Activated CD4-positive, alpha-beta T cell treated with anti-CD3 and anti-CD28 coated beads, Interleukin-2, Interleukin-4, amounts not matched to agents 100 ng/mL and 50 ng/mL, durations not matched to agents 16 hours and 8 hours (primary cell): ENCODE results near the gene RCHY1.
A peak's percentile ranks its signal among the peaks of the same experiment; 100 is the strongest.
"Not testable (repeated sequence)": the region's sequence is repeated elsewhere in the genome, so short reads cannot be mapped to it uniquely, and the experiment has no call there.

Source experiments
- DNase-seq: peaks from one replicate; pipeline ENCODE4 v3.0.0-alpha.2; 2020; ENCODE audit warnings: low spot score

Gene RCHY1

GRCh38 chr4:75514131-75514948, at the start of gene RCHY1, which contains the start of gene THAP6:
Gene RCHY1, minus strand, starts transcription at chr4:75514403. Its CDS starts 117 bp downstream, at chr4:75514286.
Gene THAP6, plus strand, starts transcription at chr4:75514473. Its CDS starts 980 bp downstream, at chr4:75515453.
- peak; percentile 93 for DNase-seq

DNA sequence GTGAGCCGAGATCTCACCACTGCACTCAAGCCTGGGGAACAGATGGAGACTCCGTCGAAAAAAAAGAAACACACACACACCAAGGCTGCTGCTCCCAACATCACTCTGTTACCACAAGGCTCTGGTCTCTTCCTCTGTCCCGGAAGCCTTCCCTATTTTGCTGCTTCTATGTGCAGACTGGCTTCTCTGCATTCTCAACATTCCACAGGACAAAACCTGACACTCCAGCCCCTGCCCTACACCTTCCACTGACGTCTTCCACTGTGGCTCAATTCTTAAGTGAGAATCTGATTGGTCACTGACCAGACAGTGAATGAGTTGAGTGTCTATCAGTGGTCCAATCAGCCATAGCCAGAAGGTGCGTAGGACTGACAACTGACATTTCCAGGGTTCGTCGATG, 47.6 kb upstream of the RCHY1 start:
- DNase-seq, result no peak

- no peak for DNase-seq
These were observed 43.5 kb upstream of the RCHY1 start for GRCh38 chr4:75557696-75558095.

- DNase-seq, result peak; percentile 71
These were observed 41.3 kb upstream of the RCHY1 start, which contains the start of gene ODAPH for GRCh38 chr4:75555294-75556164. Gene ODAPH, plus strand, starts transcription at chr4:75556066. Its CDS starts 17 bp downstream, at chr4:75556083.

DNA sequence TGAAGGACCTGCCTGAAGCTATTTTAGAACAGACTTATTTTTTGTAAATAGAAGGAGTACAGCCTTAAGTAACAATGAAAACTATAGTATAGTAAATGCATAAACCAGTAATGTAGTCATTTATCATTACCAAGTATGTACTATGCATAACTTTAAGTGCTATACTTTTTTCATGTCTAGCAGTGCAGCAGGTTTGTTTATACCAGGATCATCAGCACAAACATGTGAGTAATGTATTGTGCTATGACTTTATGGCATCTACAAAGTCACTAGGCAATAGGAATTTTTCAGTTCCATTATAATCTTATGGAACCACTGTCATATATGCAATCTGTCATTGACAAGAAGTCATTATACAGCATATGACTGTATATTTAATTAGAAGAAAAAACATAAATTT, 38.2 kb upstream of the RCHY1 start:
- no peak for DNase-seq

DNA sequence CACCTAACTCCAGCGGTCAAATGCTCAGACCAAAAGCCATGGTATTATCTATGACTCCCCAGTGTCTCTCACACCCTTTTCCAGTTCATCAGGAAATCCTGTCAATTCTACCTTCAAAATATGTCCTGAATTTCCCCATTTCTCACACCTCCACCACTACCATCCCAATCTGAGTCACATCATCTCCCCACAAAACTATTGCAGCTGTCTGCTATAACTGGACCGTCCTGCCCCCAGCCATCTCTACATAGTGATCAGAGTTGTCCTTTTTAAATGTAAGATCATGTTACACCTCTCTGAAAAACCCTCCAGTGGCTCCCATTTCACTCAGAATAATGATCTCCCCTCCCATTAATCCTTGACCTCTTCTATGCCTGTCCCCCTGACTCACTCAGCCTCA, 34.8 kb upstream of the RCHY1 start:
- no peak for DNase-seq

GRCh38 chr4:75547647-75548387, 33.6 kb upstream of the RCHY1 start:
- DNase-seq, result no peak

GRCh38 chr4:75545526-75545925, 31.3 kb upstream of the RCHY1 start:
- DNase-seq, result no peak

DNA sequence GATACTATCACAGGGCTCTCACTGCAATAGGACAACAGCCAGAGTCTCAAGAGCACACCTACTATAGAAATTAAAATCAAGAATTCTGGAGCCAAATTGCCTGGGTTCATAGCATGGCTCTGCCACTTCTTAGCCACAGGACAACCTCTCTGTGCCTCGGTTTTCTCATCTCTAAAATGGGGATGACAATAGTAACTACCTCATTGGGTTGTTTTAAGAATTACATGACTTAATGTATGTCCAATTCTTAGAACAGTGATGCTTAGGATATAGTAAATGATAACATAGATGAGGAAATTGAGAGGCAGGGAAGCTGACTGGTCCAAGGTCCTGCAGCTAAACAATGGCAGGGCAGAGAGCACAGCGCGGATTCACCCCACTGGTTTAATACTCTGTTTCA, 30.7 kb upstream of the RCHY1 start:
- DNase-seq, result no peak

DNA sequence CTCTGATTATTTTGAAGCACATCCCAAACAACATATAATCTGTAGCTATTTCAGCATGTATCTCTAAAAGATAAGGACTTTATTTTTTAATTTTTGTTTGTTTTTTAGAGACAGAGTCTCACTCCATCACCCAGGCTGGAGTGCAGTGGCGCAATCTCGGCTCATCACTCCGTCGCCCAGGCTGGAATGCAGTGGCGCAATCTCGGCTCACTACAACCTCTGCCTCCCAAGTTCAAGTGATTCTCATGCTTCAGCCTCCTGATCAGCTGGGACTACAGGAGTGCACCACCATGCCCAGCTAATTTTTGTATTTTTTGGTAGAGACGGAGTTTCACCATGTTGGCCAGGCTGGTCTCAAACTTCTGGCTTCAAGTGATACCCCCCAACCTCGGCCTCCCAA, 30.0 kb upstream of the RCHY1 start:
- DNase-seq, result not testable (repeated sequence)

GRCh38 chr4:75542824-75543223, 28.6 kb upstream of the RCHY1 start:
- DNase-seq, result peak; percentile 4

DNA sequence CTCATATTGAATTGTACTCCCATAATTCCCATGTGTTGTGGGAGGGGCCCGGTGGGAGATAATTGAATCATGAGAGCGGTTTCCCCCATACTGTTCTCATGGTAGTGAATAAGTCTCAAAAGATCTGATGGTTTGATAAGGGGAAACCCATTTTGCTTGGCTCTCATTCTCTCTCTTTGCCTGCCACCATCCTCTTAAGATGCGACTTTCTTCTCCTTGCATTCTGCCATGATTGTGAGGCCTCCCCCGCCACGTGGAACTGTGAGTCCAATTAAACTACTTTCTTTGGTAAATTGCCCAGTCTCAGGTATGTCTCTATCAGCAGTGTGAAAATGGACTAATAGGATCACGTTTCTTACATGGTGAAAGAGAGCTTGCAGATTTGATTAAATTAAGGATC, 23.1 kb upstream of the RCHY1 start:
- DNase-seq, result not testable (repeated sequence)

- not testable (repeated sequence) for DNase-seq
These were observed 19.7 kb upstream of the RCHY1 start for GRCh38 chr4:75533926-75534325.

DNA sequence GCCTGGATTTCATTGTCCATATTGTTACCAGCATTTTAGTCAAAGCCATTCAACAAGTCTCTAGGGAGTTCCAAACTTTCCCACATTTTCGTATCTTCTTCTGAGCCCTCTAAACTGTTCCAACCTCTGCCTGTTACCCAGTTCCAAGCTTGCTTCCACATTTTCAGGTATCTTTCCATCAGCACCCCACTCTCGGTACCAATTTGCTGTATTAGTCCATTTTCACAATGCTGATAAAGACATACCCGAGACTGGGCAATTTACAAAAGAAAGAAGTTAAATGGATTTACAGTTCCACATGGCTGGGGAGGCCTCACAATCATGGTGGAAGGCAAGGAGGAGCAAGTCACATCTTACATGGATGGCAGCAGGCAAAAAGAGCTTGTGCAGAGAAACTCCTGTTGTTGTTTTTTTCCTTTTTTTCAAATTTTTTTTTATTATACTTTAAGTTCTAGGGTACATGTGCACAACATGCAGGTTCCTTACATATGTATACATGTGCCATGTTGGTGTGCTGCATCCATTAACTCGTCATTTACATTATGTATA, 19.2 kb upstream of the RCHY1 start:
- not testable (repeated sequence) for DNase-seq

DNA sequence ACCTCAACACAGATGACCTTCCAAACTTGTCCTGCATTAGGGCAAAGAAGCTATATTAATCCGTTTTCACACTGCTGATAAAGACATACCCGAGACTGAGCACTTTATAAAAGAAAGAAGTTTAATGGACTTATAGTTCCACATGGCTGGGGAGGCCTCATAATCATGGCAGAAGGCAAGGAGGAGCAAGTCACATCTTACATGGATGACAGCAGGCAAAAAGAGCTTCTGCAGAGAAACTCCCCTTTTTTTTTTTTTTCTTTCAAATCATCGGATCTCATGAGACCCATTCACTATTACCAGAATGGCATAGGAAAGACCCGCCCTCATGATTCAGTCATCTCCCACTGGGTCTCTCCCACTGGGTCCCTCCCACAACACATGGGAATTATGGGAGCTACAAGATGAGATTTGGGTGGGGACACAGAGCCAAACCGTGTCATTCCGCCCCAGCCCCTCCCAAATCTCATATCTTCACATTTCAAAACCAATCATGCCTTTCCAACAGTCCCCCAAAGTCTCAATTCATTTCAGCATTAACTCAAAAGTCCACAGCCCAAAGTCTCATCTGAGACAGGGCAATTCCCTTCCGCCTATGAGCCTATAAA, 17.4 kb upstream of the RCHY1 start:
- DNase-seq, result not testable (repeated sequence)

DNA sequence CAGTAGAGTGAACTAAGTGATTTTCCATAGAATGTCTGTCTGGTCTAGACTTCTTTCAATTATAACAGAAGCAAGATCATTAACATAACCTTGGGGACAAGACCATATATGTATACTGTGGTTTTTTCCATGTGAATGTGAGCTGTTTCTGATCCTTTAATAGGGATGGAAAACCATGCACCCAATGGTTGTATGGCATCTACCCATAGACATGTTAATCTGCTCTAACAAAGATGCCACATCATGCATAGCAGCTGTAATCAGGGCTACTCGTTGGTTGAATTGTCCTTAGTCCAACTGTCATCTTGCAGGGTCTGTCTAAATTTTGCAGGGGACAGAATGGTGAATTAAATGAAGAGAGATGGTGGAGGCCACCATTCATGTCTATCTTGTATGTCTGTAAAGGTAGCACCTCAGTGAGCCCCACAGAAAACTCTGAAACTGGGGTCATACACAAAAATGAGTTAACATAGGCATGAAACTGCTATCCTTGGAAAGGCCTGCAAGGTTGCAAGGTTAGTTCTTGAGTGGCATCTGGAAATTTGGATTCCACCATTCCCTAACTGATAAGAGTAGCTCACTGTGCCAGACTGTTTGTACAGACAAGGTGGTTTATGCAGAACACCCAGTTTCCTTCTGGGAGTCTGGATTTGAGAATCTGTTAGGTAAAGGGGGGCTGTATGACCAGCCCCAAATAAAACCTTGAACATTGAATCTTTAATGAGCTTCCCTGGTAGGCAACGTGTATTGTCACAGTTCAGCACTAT, 16.5 kb upstream of the RCHY1 start:
- DNase-seq, result no peak

GRCh38 chr4:75527482-75527881, 13.3 kb upstream of the RCHY1 start:
- DNase-seq, result no peak

DNA sequence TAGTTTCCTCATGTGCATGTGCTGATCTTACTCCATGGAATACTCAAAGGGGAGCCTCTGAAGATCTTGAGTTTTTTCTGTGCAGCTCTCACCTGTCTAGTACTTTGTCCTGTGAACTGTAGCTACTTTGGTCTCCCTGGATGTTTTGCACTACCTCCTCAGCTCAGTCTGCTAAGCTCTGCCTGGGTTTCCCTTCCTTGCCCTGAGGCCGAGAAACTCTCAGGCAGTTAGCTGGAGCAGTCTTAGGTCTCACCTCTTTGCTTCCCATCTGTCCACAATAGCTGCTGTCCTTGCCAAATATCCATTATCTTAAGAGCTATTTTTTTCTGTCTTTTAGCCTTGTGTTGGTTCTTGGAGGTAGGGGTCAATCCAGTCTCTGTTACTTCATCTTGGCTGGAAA, 11.7 kb upstream of the RCHY1 start:
- no peak for DNase-seq

GRCh38 chr4:75525086-75525485, 10.9 kb upstream of the RCHY1 start:
- DNase-seq, result no peak

- DNase-seq, result not testable (repeated sequence)
These were observed 5.2 kb upstream of the RCHY1 start for GRCh38 chr4:75519452-75519851.

DNA sequence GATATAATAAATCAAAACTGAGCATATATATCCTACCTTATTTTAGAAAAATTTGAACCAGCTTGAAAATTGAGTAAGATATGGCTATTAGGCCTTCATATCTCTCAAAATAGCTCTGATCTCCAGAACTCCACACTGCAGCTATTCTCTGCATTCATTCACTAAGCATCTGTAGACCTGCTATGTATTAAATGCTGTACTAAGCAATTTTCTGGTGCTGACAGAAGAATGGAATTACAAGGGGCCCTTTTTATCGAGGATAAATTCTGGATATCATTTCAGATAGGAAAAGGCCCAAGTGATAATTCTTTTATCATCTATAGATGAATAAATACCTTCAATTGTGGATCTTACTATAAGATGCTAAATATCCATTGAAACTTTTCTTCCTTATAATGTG, 1.9 kb upstream of the RCHY1 start:
- DNase-seq, result no peak
